ENCODE data around the gene WRAP53.

Gene WRAP53

DNA sequence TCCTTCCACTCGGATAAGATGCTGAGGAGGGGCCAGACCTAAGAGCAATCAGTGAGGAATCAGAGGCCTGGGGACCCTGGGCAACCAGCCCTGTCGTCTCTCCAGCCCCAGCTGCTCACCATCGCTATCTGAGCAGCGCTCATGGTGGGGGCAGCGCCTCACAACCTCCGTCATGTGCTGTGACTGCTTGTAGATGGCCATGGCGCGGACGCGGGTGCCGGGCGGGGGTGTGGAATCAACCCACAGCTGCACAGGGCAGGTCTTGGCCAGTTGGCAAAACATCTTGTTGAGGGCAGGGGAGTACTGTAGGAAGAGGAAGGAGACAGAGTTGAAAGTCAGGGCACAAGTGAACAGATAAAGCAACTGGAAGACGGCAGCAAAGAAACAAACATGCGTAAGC is 13.3 kb upstream of the WRAP53 start:
- H3K4me1 ChIP-seq (ENCODE audit: insufficient read depth, low read length, severe bottlenecking): no peaks in the 10 kb centered on the region
- peaks cover 70% of the 10 kb centered on the region for H3K36me3 ChIP-seq (ENCODE audit: insufficient read depth, low read length)
- H3K4me3 ChIP-seq (ENCODE audit: low read depth, low read length, poor library complexity, severe bottlenecking): no peak overlapping the region
- no peak overlapping the region for H3K4me2 ChIP-seq (ENCODE audit: low read length)
- H3K27me3 ChIP-seq (ENCODE audit: insufficient read depth, low read length): no peaks in the 10 kb centered on the region
- H3K9ac ChIP-seq (ENCODE audit: low read length): no peak overlapping the region
- H3K79me2 ChIP-seq (ENCODE audit: insufficient read depth, low read length): peaks cover 6% of the 10 kb centered on the region
- no peaks in the 10 kb centered on the region for H4K20me1 ChIP-seq (ENCODE audit: insufficient read depth, low read length)
- H3K9me3 ChIP-seq (ENCODE audit: low read length): peaks cover 4% of the 10 kb centered on the region; the same call in 1 of the 2 replicates
- no peak overlapping the region for H2AFZ ChIP-seq (ENCODE audit: low read length)
- no peak overlapping the region for H3K27ac ChIP-seq (ENCODE audit: low read depth, low read length, poor library complexity, severe bottlenecking)
- TF ChIP-seq, protein P1, sequence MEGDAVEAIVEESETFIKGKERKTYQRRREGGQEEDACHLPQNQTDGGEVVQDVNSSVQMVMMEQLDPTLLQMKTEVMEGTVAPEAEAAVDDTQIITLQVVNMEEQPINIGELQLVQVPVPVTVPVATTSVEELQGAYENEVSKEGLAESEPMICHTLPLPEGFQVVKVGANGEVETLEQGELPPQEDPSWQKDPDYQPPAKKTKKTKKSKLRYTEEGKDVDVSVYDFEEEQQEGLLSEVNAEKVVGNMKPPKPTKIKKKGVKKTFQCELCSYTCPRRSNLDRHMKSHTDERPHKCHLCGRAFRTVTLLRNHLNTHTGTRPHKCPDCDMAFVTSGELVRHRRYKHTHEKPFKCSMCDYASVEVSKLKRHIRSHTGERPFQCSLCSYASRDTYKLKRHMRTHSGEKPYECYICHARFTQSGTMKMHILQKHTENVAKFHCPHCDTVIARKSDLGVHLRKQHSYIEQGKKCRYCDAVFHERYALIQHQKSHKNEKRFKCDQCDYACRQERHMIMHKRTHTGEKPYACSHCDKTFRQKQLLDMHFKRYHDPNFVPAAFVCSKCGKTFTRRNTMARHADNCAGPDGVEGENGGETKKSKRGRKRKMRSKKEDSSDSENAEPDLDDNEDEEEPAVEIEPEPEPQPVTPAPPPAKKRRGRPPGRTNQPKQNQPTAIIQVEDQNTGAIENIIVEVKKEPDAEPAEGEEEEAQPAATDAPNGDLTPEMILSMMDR (IDR thresholded peaks at IDR 0.05; ENCODE audit: low read length): no peak
- TF ChIP-seq EZH2 (IDR thresholded peaks at IDR 0.05; ENCODE audit: borderline replicate concordance, low read length): no peak
- H3K9me2 ChIP-seq (ENCODE audit: low read depth, low read length): no peaks in the 10 kb centered on the region
- H3F3A ChIP-seq (ENCODE audit: insufficient read depth, low read length): no peaks in the 10 kb centered on the region

- Histone ChIP-seq H4K20me1 (ENCODE audit: insufficient read depth, low read length) (no peaks in the 10 kb centered on the region), H3K4me2 (ENCODE audit: low read length) (no peak overlapping the region), H3F3A (ENCODE audit: insufficient read depth, low read length) (no peaks in the 10 kb centered on the region), H3K27ac (ENCODE audit: low read depth, low read length, poor library complexity, severe bottlenecking) (no peak overlapping the region), H3K9ac (ENCODE audit: low read length) (no peak overlapping the region), H3K79me2 (ENCODE audit: insufficient read depth, low read length) (peaks cover 15% of the 10 kb centered on the region), H3K9me2 (ENCODE audit: low read depth, low read length) (no peaks in the 10 kb centered on the region), H3K9me3 (ENCODE audit: low read length) (peaks cover 4% of the 10 kb centered on the region; the same call in 1 of the 2 replicates), H3K4me3 (ENCODE audit: low read depth, low read length, poor library complexity, severe bottlenecking) (no peak overlapping the region), H3K27me3 (ENCODE audit: insufficient read depth, low read length) (no peaks in the 10 kb centered on the region), H2AFZ (ENCODE audit: low read length) (no peak overlapping the region), H3K36me3 (ENCODE audit: insufficient read depth, low read length) (peaks cover 55% of the 10 kb centered on the region), H3K4me1 (ENCODE audit: insufficient read depth, low read length, severe bottlenecking) (no peaks in the 10 kb centered on the region)
- TF ChIP-seq, protein P1 (IDR thresholded peaks at IDR 0.05; ENCODE audit: low read length): no peak
- no peak for TF ChIP-seq EZH2 (IDR thresholded peaks at IDR 0.05; ENCODE audit: borderline replicate concordance, low read length)
Observed at GRCh38 chr17:7676533-7676932, 11.7 kb upstream of the WRAP53 start.

DNA sequence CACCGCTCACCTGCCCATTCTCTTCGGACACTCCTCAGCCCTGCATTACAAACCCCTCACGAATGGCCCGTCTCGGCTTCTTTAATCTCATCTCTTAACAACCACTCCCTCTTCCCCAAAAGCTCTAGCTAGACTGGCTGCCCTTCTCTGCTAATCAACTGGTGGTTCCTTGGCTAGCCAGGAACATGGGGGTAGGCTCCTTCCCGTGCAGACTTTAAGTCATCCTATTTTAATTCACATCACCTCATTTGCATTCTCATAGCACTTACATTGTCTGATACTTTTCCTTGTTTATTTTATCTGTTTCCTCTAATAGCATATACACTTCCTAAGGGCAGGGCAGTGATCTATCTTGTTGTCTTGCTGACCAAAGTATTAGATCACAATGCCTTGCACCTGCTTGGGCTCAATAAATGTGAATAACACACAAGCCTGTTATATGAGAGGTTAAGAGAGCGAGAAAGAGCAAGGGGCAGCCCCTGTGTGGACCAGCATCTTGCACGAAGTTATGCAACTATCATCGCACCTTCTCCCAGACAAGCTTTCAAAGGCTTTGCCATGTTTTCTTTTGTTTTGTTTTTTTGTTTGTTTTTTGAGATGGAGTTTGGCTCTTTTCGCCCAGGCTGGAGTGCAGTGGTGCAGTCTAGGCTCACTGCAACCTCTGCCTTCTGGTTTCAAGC is 10.7 kb upstream of the WRAP53 start:
- H3K9ac ChIP-seq (ENCODE audit: low read length): no peak overlapping the region
- H4K20me1 ChIP-seq (ENCODE audit: insufficient read depth, low read length): no peaks in the 10 kb centered on the region
- no peak overlapping the region for H3K4me2 ChIP-seq (ENCODE audit: low read length)
- H3F3A ChIP-seq (ENCODE audit: insufficient read depth, low read length): no peaks in the 10 kb centered on the region
- H3K9me3 ChIP-seq (ENCODE audit: low read length): peaks cover 4% of the 10 kb centered on the region; the same call in 1 of the 2 replicates
- no peak overlapping the region for H3K27ac ChIP-seq (ENCODE audit: low read depth, low read length, poor library complexity, severe bottlenecking)
- H3K36me3 ChIP-seq (ENCODE audit: insufficient read depth, low read length): peaks cover 50% of the 10 kb centered on the region
- no peak overlapping the region for H3K4me3 ChIP-seq (ENCODE audit: low read depth, low read length, poor library complexity, severe bottlenecking)
- no peaks in the 10 kb centered on the region for H3K4me1 ChIP-seq (ENCODE audit: insufficient read depth, low read length, severe bottlenecking)
- H3K27me3 ChIP-seq (ENCODE audit: insufficient read depth, low read length): no peaks in the 10 kb centered on the region
- no peaks in the 10 kb centered on the region for H3K9me2 ChIP-seq (ENCODE audit: low read depth, low read length)
- peaks cover 18% of the 10 kb centered on the region for H3K79me2 ChIP-seq (ENCODE audit: insufficient read depth, low read length)
- TF ChIP-seq, protein P1 (IDR thresholded peaks at IDR 0.05; ENCODE audit: low read length): no peak
- TF ChIP-seq EZH2 (IDR thresholded peaks at IDR 0.05; ENCODE audit: borderline replicate concordance, low read length): no peak
- H2AFZ ChIP-seq (ENCODE audit: low read length): no peak overlapping the region

Measured in OCI-LY1 (cell line).